SU-DHL-6 (cell line): ENCODE measurements around the gene C11orf24.

Experiments used
- H2AFZ ChIP-seq: fragments of 200-600 bp; sonication (generic); 2 replicates; pipeline ENCODE4 v1.6.1; 2014; ENCODE audit warnings: low read depth, mild to moderate bottlenecking, moderate library complexity, mixed read lengths, antibody characterized with exemption, low read length; ENCODE audit not compliant: severe bottlenecking
- H3F3A ChIP-seq: fragments of 200-600 bp; shearing (Covaris generic); 2 replicates; pipeline ENCODE4 v1.6.0; 2016; ENCODE audit warnings: antibody characterized with exemption, mild to moderate bottlenecking; ENCODE audit not compliant: insufficient read depth
- H3K27ac ChIP-seq: fragments of 200-600 bp; sonication (generic); 2 replicates; pipeline ENCODE4 v1.5.1; 2016; ENCODE audit warnings: low read depth, mild to moderate bottlenecking, low read length, moderate library complexity, mixed read lengths
- H3K27me3 ChIP-seq: fragments of 200-600 bp; sonication (generic), shearing (Covaris generic); 2 replicates; pipeline ENCODE4 v1.6.0; 2014; ENCODE audit warnings: mild to moderate bottlenecking, low read length
- H3K36me3 ChIP-seq: fragments of 200-600 bp; sonication (generic); 2 replicates; pipeline ENCODE4 v1.6.1; 2014; ENCODE audit warnings: mild to moderate bottlenecking, low read length, mixed read lengths
- H3K4me2 ChIP-seq: fragments of 300-600, 200-600 bp; shearing (Covaris generic), sonication (generic); 2 replicates; pipeline ENCODE4 v1.6.0; 2014; ENCODE audit warnings: low read length, low read depth, mild to moderate bottlenecking; ENCODE audit not compliant: poor library complexity, severe bottlenecking
- H3K4me3 ChIP-seq: fragments of 200-600 bp; sonication (generic); 2 replicates; pipeline ENCODE4 v1.5.1; 2014; ENCODE audit warnings: antibody characterized with exemption, low read length, mild to moderate bottlenecking, mixed read lengths; ENCODE audit not compliant: insufficient read depth, poor library complexity, severe bottlenecking
- H3K79me2 ChIP-seq: fragments of 200-600 bp; sonication (generic); 2 replicates; pipeline ENCODE4 v1.6.1; 2014; ENCODE audit warnings: mild to moderate bottlenecking, low read length, moderate library complexity; ENCODE audit not compliant: insufficient read depth
- H3K9ac ChIP-seq: fragments of 200-600 bp; sonication (generic); 2 replicates; pipeline ENCODE4 v1.7.0; 2014; ENCODE audit warnings: mild to moderate bottlenecking, low read length
- H3K9me2 ChIP-seq: fragments of 200-600 bp; sonication (generic); replicated peaks from 2 replicates; pipeline ENCODE4 v1.6.1; 2014; ENCODE audit warnings: low read length; ENCODE audit not compliant: insufficient read depth
- H3K9me3 ChIP-seq: fragments of 200-600 bp; sonication (generic); 2 replicates; pipeline ENCODE4 v1.6.1; 2014; ENCODE audit warnings: low read length, mixed read lengths; ENCODE audit not compliant: insufficient read depth
- H4K20me1 ChIP-seq: fragments of 200-600 bp; sonication (generic); 2 replicates; pipeline ENCODE4 v1.6.1; 2014; ENCODE audit warnings: low read depth, mild to moderate bottlenecking, antibody characterized with exemption, low read length, moderate library complexity, mixed read lengths
- CTCF ChIP-seq: fragments of 200-600 bp; sonication (generic); IDR thresholded peaks from one replicate; pipeline ENCODE4 v1.5.1; 2017; ENCODE audit warnings: antibody characterized with exemption, mild to moderate bottlenecking, low read length, moderate library complexity; ENCODE audit not compliant: insufficient read depth, poor library complexity, severe bottlenecking
- EZH2phosphoT487 ChIP-seq: fragments of 200-600 bp; sonication (generic), shearing (Covaris generic); conservative IDR thresholded peaks from 2 replicates; pipeline ENCODE4 v1.6.1; 2018; ENCODE audit warnings: mild to moderate bottlenecking, antibody characterized with exemption, low read length, moderate library complexity, mixed read lengths

C11orf24 gene

GRCh38 chr11:68296344-68297051 is 24.7 kb upstream of the C11orf24 start:
- Histone ChIP-seq H3K4me3 (no peak overlapping the region), H3K9me3 (no peaks in the 10 kb centered on the region), H3K27ac (no peak overlapping the region), H3K79me2 (no peaks in the 10 kb centered on the region), H4K20me1 (no peaks in the 10 kb centered on the region), H3K9ac (no peak overlapping the region), H3K4me2 (no peak overlapping the region), H3K27me3 (no peaks in the 10 kb centered on the region), H2AFZ (no peak overlapping the region), H3K9me2 (no peaks in the 10 kb centered on the region), H3F3A (no peaks in the 10 kb centered on the region), H3K36me3 (no peaks in the 10 kb centered on the region)
- TF ChIP-seq EZH2phosphoT487 (no peak), CTCF (no peak)

- H3K79me2 ChIP-seq: no peaks in the 10 kb centered on the region
- H3K4me3 ChIP-seq: no peak overlapping the region
- H3F3A ChIP-seq: no peaks in the 10 kb centered on the region
- H3K27me3 ChIP-seq: no peaks in the 10 kb centered on the region
- H3K9me2 ChIP-seq: no peaks in the 10 kb centered on the region
- no peaks in the 10 kb centered on the region for H3K36me3 ChIP-seq
- H3K4me2 ChIP-seq: no peak overlapping the region
- no peaks in the 10 kb centered on the region for H4K20me1 ChIP-seq
- no peak overlapping the region for H3K27ac ChIP-seq
- H3K9ac ChIP-seq: no peak overlapping the region
- H2AFZ ChIP-seq: no peak overlapping the region
- H3K9me3 ChIP-seq: no peaks in the 10 kb centered on the region
- TF ChIP-seq EZH2phosphoT487 (no peak), CTCF (no peak)
These were observed 24.2 kb upstream of the C11orf24 start for GRCh38 chr11:68295940-68296339.

GRCh38 chr11:68295271-68295670 is 23.5 kb upstream of the C11orf24 start:
- no peak overlapping the region for H3K4me2 ChIP-seq
- no peaks in the 10 kb centered on the region for H3K27me3 ChIP-seq
- H3K27ac ChIP-seq: no peak overlapping the region
- H3K9me3 ChIP-seq: no peaks in the 10 kb centered on the region
- no peaks in the 10 kb centered on the region for H3K36me3 ChIP-seq
- no peaks in the 10 kb centered on the region for H3K9me2 ChIP-seq
- TF ChIP-seq CTCF (no peak), EZH2phosphoT487 (no peak)
- no peaks in the 10 kb centered on the region for H4K20me1 ChIP-seq
- no peaks in the 10 kb centered on the region for H3F3A ChIP-seq
- no peaks in the 10 kb centered on the region for H3K79me2 ChIP-seq
- H3K4me3 ChIP-seq: no peak overlapping the region
- no peak overlapping the region for H2AFZ ChIP-seq
- no peak overlapping the region for H3K9ac ChIP-seq
